ENCODE data around the gene C3orf62.

- TF ChIP-seq CTCF (IDR thresholded peaks at IDR 0.05) = no peak
- no peak for TF ChIP-seq POLR2A (IDR thresholded peaks at IDR 0.05)
Observed at GRCh38 chr3:49298511-49298910, 21.5 kb upstream of the C3orf62 start.
